K562 (cell line): ENCODE measurements around the gene SATB2. TPM values are rescaled to one million over a fixed set of nuclear protein-coding genes. Genes with fewer than 3 reads are reported as not detected.

Experiments used
- AFF1 ChIP-seq, 2 experiments: fragments of 450-650 bp; IDR thresholded peaks; 2 replicates each; pipeline ENCODE4 v1.6.1; 2018; ENCODE audit warnings: mild to moderate bottlenecking in 2 of 2, low read depth in 1 of 2; ENCODE audit not compliant: partially characterized antibody in 2 of 2
- CHAMP1 ChIP-seq: fragments of 450-650 bp; IDR thresholded peaks from 2 replicates; pipeline ENCODE4 v1.6.1; 2016; ENCODE audit warnings: mild to moderate bottlenecking
- CHD4 ChIP-seq: fragments of 200-600 bp; sonication (generic); IDR thresholded peaks from 3 replicates; pipeline ENCODE4 v1.6.1; 2012; ENCODE audit warnings: low read depth, mild to moderate bottlenecking, mixed read lengths, low read length, inconsistent platforms; ENCODE audit not compliant: insufficient read depth, insufficient replicate concordance, poor library complexity, severe bottlenecking
- KAT7 ChIP-seq: sonication (generic); formaldehyde crosslinking; IDR thresholded peaks from 2 replicates; pipeline ENCODE4 v1.8.0; 2022; ENCODE audit warnings: missing genetic modification reagents, mild to moderate bottlenecking, borderline replicate concordance
- KDM5B ChIP-seq: fragments of 200-600 bp; sonication (generic); IDR thresholded peaks from 2 replicates; pipeline ENCODE4 v1.6.1; 2012; ENCODE audit warnings: low read depth, mild to moderate bottlenecking, moderate library complexity, low read length, control low read depth, inconsistent platforms; ENCODE audit not compliant: insufficient replicate concordance
- RBM34 ChIP-seq: fragments of 200-400 bp; formaldehyde crosslinking; IDR thresholded peaks from 2 replicates; pipeline ENCODE4 v1.6.1; 2018; ENCODE audit warnings: low read length, borderline replicate concordance; ENCODE audit not compliant: insufficient read depth
- RERE ChIP-seq: sonication (generic); formaldehyde crosslinking; IDR thresholded peaks from 2 replicates; pipeline ENCODE4 v1.8.0; 2023; ENCODE audit warnings: missing genetic modification reagents, mild to moderate bottlenecking, borderline replicate concordance
- ZNF282 ChIP-seq: sonication (generic); formaldehyde crosslinking; IDR thresholded peaks from 2 replicates; pipeline ENCODE4 v1.8.1; 2023; ENCODE audit warnings: missing genetic modification reagents
- ZZZ3 ChIP-seq: fragments of 450-650 bp; IDR thresholded peaks from 2 replicates; pipeline ENCODE4 v1.6.1; 2016; ENCODE audit warnings: antibody characterized with exemption, mild to moderate bottlenecking, moderate library complexity
- polyA plus RNA-seq, 8 experiments: library from polyadenylated mRNA; depleted of rRNA in 4 of 8; stranded (reverse) in 5 of 8; unstranded in 3 of 8; fragments of >200 nt; fragmentation: Nextera tagmentation in 2 of 8; fragmentation: Illumina TruSeq in 1 of 8; extraction: Ambion mirVana in 2 of 8; extraction: Trizol in 1 of 8; gene quantifications; 2 replicates each; pipeline versions ENCODE4 v1.2.1 to v1.2.3, GENCODE V29; 2011 to 2014; ENCODE audit warnings: inconsistent platforms in 1 of 8, missing spikeins in 1 of 8
- total RNA-seq, 7 experiments: library from RNA; depleted of rRNA in 6 of 7; stranded (reverse); fragments of >200 nt in 6 of 7; fragmentation: Illumina TruSeq in 2 of 7; extraction: Trizol in 2 of 7; gene quantifications; 2 replicates each; pipeline versions ENCODE4 v1.2.1 to v1.2.3, GENCODE V29; 2011 to 2021; ENCODE audit warnings: low replicate concordance in 1 of 7
- TF ChIP-seq, protein P1 (sequence below): sonication (generic); formaldehyde crosslinking; IDR thresholded peaks from 2 replicates; pipeline ENCODE4 v1.8.0; 2022; ENCODE audit warnings: mild to moderate bottlenecking, missing genetic modification reagents

The SATB2 gene
- total and polyA plus RNA-seq, 9 of the 15 experiments (the other 6 are each of a cell fraction or from before 2014, with no cell fraction given) = 4.5 to 34.0 (median 15.1) TPM

GRCh38 chr2:199458009-199458805, 468 bp upstream of the SATB2 start (continued):
- TF ChIP-seq, protein P1, sequence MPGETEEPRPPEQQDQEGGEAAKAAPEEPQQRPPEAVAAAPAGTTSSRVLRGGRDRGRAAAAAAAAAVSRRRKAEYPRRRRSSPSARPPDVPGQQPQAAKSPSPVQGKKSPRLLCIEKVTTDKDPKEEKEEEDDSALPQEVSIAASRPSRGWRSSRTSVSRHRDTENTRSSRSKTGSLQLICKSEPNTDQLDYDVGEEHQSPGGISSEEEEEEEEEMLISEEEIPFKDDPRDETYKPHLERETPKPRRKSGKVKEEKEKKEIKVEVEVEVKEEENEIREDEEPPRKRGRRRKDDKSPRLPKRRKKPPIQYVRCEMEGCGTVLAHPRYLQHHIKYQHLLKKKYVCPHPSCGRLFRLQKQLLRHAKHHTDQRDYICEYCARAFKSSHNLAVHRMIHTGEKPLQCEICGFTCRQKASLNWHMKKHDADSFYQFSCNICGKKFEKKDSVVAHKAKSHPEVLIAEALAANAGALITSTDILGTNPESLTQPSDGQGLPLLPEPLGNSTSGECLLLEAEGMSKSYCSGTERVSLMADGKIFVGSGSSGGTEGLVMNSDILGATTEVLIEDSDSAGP = no peak
- TF ChIP-seq AFF1 (IDR thresholded peaks at IDR 0.05; ENCODE audit: low read depth in 1 of 2, partially characterized antibody in 2 of 2) (no peak), CHAMP1 (no peak), CHD4 (no peak), RBM34 (no peak), ZNF282 (CRISPR knock-in tag) (no peak), KAT7 (CRISPR knock-in tag) (no peak), KDM5B (no peak), RERE (CRISPR knock-in tag) (no peak), ZZZ3 (no peak)
